Measurements from ENCODE around the gene MRPL38. TPM values are rescaled to one million over a fixed set of nuclear protein-coding genes. Genes with fewer than 3 reads are reported as not detected.

MRPL38 gene
- total and polyA plus RNA-seq, 2 of the 8 experiments (the other 6 are each of a cell fraction or from before 2014, with no cell fraction given), result 78.4 to 125 TPM

GRCh38 chr17:75853433-75853832 is 51.3 kb downstream of the MRPL38 start:
- Histone ChIP-seq H4K8ac (ENCODE audit: extremely low read depth, insufficient read depth, low read length) (no peak overlapping the region), H3K56ac (replicated peaks; ENCODE audit: insufficient read length, low read depth, low read length) (no peak overlapping the region), H2BK15ac (ENCODE audit: low read length) (no peak overlapping the region), H2BK120ac (replicated peaks; ENCODE audit: low read depth, low read length) (no peak overlapping the region), H2BK12ac (ENCODE audit: low read depth, low read length) (no peak overlapping the region), H3K4me3 (ENCODE audit: extremely low read depth in 1 of 4, insufficient read depth in 2 of 4, low read depth in 3 of 4, low read length in 4 of 4) (no peak overlapping the region), H3K9ac (replicated peaks in 1 of 4; ENCODE audit: extremely low read depth in 1 of 4, low read depth in 3 of 4, low read length in 3 of 4) (peak overlapping the region in 1 of 4 experiments; percentile 25; a peak in 2 of 7 replicates), H3K4me2 (ENCODE audit: insufficient read depth in 1 of 2, low read depth in 2 of 2, low read length in 2 of 2) (no peak overlapping the region; a peak in 1 of 4 replicates), H3K27ac (ENCODE audit: low read depth, low read length) (no peak overlapping the region), H3K23me2 (ENCODE audit: low read depth, low read length) (peaks cover 6% of the 10 kb centered on the region), H3K79me2 (ENCODE audit: control insufficient read depth in 1 of 2, insufficient read depth in 2 of 2, low read length in 2 of 2) (peaks cover 3 to 9% of the 10 kb centered on the region in 2 experiments; a peak in 3 of 4 replicates), H3K4me1 (replicated peaks in 1 of 4; ENCODE audit: control insufficient read depth in 3 of 4, insufficient read depth in 4 of 4, low read length in 3 of 4) (peaks cover 0 to 7% (median 2%) of the 10 kb centered on the region in 4 experiments; a peak in 4 of 7 replicates), H4K20me1 (replicated peaks in 1 of 2; ENCODE audit: control insufficient read depth in 1 of 2, insufficient read depth in 2 of 2, low read length in 2 of 2) (no peaks in the 10 kb centered on the region), H3K14ac (ENCODE audit: insufficient read length) (no peak overlapping the region), H3K4ac (replicated peaks; ENCODE audit: insufficient read length, low read depth, low read length) (no peak overlapping the region), H3K18ac (ENCODE audit: extremely low read depth, low read length) (no peak overlapping the region), H3K27me3 (replicated peaks in 1 of 4; ENCODE audit: control insufficient read depth in 3 of 4, extremely low read depth in 1 of 4, insufficient read depth in 3 of 4, low read length in 3 of 4) (no peaks in the 10 kb centered on the region), H2BK20ac (ENCODE audit: low read length) (no peak overlapping the region), H2BK5ac (ENCODE audit: low read depth, low read length) (no peak overlapping the region), H3K79me1 (ENCODE audit: low read depth, low read length) (peaks cover 10% of the 10 kb centered on the region; the same call in 1 of the 2 replicates), H4K5ac (ENCODE audit: insufficient read length, low read depth, low read length) (no peak overlapping the region), H3K23ac (ENCODE audit: insufficient read length) (no peak overlapping the region), H3K9me3 (ENCODE audit: insufficient read depth in 2 of 2, low read depth in 1 of 2, low read length in 1 of 2) (no peaks in the 10 kb centered on the region), H2AK5ac (ENCODE audit: low read depth, low read length) (no peak overlapping the region), H3K36me3 (ENCODE audit: control insufficient read depth in 2 of 4, insufficient read depth in 4 of 4, low read length in 3 of 4) (peaks cover 5 to 18% (median 10%) of the 10 kb centered on the region in 4 experiments; a peak in 7 of 8 replicates), H2AFZ (ENCODE audit: low read length) (no peak overlapping the region), H4K91ac (replicated peaks; ENCODE audit: insufficient read length, low read length) (no peak overlapping the region)
- FAIRE-seq, result no peak
- DNase-seq (ENCODE audit: low read depth in 1 of 2, low spot score in 2 of 2), result no peak
- CTCF ChIA-PET (ENCODE audit: partially characterized antibody), result interaction anchor here (0.9 to 27.2 kb wide), 7 partner anchors 6 to 88 kb away, joined by 3 to 563 read pairs (median 3); partner anchors contain the start of genes GALK1 and UNC13D
- POLR2A ChIA-PET (ENCODE audit: partially characterized antibody), result interaction anchor here (1.2 to 4.7 kb wide), 6 partner anchors 18 to 77 kb away, joined by 3 to 21 read pairs (median 5); partner anchors contain the start of genes TRIM47 and TRIM65
- WGBS, 2 experiments (ENCODE audit: extremely low coverage in 1 of 2, insufficient coverage in 1 of 2, insufficient read length in 1 of 2, insufficient replicate concordance in 2 of 2, low coverage in 1 of 2, low lambda C conversion rate in 2 of 2, missing lambda C conversion rate in 1 of 2), result 91% methylated on average over 7 of the region's 7 CpGs; no CpG with 5 or more reads in 1 of the 2 experiments
- no peak for TF ChIP-seq SIRT6 (IDR thresholded peaks at IDR 0.05; ENCODE audit: low read length)
